ENCODE measurements around the gene ZNF423.

The ZNF423 gene

DNA sequence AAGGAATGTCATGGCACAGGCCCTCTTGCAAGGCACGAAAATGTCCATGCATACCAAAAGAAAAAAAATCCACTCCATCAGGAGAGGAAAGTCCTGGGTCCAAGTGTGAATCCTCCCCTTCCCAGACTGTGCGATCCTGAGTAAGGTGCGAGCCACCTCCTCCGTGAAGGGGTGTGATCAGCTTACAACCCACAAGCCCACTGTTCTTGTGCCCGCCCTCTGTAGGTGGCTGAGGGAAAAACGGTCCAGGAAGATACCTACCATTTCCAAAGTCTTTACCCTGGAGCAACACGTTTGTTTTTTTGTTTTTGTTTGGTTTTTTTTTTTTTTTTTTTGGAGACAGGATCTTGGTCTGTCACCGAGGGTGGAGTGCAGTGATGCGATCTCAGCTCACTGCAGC is 116.5 kb downstream of the ZNF423 start:
- TF ChIP-seq, protein P1, sequence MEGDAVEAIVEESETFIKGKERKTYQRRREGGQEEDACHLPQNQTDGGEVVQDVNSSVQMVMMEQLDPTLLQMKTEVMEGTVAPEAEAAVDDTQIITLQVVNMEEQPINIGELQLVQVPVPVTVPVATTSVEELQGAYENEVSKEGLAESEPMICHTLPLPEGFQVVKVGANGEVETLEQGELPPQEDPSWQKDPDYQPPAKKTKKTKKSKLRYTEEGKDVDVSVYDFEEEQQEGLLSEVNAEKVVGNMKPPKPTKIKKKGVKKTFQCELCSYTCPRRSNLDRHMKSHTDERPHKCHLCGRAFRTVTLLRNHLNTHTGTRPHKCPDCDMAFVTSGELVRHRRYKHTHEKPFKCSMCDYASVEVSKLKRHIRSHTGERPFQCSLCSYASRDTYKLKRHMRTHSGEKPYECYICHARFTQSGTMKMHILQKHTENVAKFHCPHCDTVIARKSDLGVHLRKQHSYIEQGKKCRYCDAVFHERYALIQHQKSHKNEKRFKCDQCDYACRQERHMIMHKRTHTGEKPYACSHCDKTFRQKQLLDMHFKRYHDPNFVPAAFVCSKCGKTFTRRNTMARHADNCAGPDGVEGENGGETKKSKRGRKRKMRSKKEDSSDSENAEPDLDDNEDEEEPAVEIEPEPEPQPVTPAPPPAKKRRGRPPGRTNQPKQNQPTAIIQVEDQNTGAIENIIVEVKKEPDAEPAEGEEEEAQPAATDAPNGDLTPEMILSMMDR (IDR thresholded peaks at IDR 0.05; ENCODE audit: borderline replicate concordance, insufficient read depth, low read depth, low read length) = 0 out of 2 replicates have a peak, but pooled peaks have one; percentile 3
- H3K4me3 ChIP-seq (ENCODE audit: low read depth, low read length) = no peak overlapping the region

GRCh38 chr16:49738832-49739231 is 117.1 kb downstream of the ZNF423 start:
- no peak overlapping the region for H3K4me3 ChIP-seq (ENCODE audit: low read depth, low read length)
- TF ChIP-seq, protein P1 (IDR thresholded peaks at IDR 0.05; ENCODE audit: borderline replicate concordance, insufficient read depth, low read depth, low read length) = no peak

- no peak overlapping the region for H3K4me3 ChIP-seq (ENCODE audit: low read depth, low read length)
- TF ChIP-seq, protein P1 (IDR thresholded peaks at IDR 0.05; ENCODE audit: borderline replicate concordance, insufficient read depth, low read depth, low read length) = no peak
These were observed 117.9 kb downstream of the ZNF423 start for GRCh38 chr16:49738001-49738400.

DNA sequence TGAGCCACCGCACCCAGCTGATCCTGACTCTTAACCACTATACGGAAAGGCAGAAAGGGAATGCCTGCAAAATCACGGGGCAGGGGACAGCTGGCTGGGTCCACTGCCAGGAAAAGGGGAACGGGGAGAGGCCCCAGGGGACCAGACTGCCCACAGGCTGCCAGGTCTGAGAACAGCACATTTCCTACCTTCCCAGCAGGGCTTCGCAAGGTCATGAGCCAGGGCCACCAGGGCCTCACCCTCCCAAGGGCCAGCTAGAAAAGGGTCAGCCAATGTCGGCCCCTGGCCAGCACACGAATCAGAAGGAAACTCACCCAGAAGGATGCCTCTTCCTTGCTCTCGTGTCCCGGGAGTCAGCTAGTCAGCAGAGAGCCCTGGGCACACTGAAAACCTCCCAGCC is 118.4 kb downstream of the ZNF423 start:
- H3K4me3 ChIP-seq (ENCODE audit: low read depth, low read length) = no peak overlapping the region
- TF ChIP-seq, protein P1 (IDR thresholded peaks at IDR 0.05; ENCODE audit: borderline replicate concordance, insufficient read depth, low read depth, low read length) = no peak

DNA sequence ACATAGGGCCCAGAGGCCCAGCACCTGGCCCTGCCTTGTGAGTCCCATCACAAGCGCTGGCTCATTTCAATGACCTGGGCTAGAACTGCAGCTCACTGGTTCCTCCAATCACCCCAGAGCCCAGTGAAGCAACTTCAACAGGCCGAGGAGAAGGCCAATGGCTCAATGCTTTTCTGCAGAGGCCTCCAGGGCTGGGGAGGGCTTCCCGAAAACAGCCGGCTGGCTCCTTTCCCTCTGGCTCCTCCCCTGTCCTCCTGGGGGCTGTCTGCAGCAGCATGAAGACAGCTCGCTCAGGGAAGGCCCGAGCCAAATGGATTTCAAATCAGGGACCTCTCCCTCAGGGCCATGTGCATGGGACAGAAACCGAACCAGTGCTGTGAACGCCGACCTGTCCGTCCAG is 121.6 kb downstream of the ZNF423 start:
- H3K4me3 ChIP-seq (ENCODE audit: low read depth, low read length) = no peak overlapping the region
- TF ChIP-seq, protein P1 (IDR thresholded peaks at IDR 0.05; ENCODE audit: borderline replicate concordance, insufficient read depth, low read depth, low read length) = no peak

GRCh38 chr16:49733313-49734009 is 122.5 kb downstream of the ZNF423 start:
- H3K4me3 ChIP-seq (ENCODE audit: low read depth, low read length) = no peak overlapping the region
- TF ChIP-seq, protein P1 (IDR thresholded peaks at IDR 0.05; ENCODE audit: borderline replicate concordance, insufficient read depth, low read depth, low read length) = no peak

DNA sequence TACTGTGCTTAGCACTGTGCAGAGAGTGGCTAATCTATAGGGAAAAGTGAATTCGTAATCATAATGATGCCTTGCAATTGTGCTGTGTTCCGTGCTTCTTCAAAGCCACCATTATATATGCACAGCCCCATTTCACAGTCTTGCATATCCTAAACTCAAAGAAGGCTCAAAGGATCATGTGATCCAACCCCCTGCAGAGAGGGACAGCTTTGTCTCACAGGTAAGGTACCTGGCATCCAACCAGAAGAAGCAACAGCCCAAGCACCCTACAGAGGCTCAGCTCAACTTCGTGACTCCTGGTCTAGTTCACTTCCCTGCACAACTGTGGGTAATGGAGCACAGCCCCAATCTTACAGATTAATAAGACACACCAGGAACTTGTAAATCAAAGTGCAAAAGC is 124.0 kb downstream of the ZNF423 start:
- no peak overlapping the region for H3K4me3 ChIP-seq (ENCODE audit: low read depth, low read length)
- TF ChIP-seq, protein P1 (IDR thresholded peaks at IDR 0.05; ENCODE audit: borderline replicate concordance, insufficient read depth, low read depth, low read length) = no peak

Data from GM12875 (cell line).